ENCODE results near the gene ITGA8.

ITGA8 gene

DNA sequence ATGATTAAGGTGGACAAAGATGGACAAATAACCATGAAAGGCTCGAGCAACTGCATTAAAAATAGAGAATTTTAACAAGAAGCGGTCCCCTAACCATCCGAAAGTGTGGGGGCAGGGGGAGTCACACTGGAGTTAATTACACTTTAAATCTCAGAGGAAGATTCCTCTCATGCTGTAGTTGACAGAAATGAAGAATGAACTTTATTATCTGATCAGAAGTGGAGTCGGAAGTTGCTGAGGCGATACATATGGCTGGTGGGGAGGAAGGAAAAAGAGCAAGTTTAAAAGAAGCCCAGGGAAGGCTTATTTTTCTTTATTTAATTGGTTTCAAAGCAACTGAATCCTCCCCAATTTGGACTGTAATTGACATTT is 246.3 kb downstream of the ITGA8 start:
- Mint-ChIP-seq H3K4me1 (no peaks in the 10 kb centered on the region), H3K36me3 (no peaks in the 10 kb centered on the region), H3K4me3 (no peak overlapping the region), H3K27ac (no peak overlapping the region), H3K27me3 (peaks cover 15% of the 10 kb centered on the region), H3K9me3 (peaks cover 2% of the 10 kb centered on the region)
- no peak for ATAC-seq

DNA sequence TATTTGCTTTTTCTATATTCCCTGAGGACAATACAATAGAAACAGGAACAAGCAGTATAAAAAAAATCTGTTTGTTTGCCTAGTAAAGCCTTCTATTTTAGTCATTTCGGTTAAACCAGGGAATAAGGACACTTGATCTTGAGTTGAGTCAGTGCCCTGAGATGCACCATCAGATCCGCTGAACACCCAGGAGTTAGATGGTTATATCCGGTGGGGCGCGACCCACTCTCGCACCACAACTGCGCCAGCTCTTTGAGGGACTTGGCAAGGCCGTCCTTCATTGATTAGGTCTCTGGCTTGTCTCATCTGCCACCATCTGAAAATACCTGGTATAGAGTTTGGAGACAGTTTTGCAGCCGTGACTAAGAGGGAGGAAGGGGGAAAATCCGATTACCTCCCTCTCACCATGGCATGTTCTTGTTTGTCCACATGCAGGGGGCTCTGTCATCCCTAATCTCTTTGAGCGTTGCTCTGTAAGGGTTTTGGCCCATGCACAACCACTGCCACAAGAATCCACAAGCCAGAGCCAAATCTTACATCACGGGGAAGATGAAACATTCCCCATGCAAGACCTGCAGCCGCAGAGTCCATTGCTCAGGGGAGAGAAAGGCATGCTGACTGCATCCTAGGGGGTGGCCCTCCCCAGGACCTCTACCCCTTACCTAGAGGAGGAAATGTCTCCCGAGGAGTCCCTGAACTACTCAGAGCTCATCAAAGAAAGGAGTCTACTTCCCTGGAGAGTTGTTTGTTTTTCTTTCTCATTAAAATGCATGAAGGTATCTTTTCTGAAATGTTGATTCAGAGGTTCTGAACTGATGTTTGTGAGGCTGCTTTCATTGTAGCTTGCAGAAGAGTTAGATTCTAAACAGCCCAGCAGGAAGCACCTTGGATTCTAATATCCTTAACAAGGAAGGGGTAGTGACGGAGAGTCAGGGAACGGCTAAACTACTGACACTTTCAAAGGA is 247.0 kb downstream of the ITGA8 start:
- no peaks in the 10 kb centered on the region for H3K4me1 Mint-ChIP-seq
- H3K9me3 Mint-ChIP-seq, result peaks cover 2% of the 10 kb centered on the region
- no peak for ATAC-seq
- H3K36me3 Mint-ChIP-seq, result no peaks in the 10 kb centered on the region
- no peak overlapping the region for H3K27ac Mint-ChIP-seq
- H3K4me3 Mint-ChIP-seq, result no peak overlapping the region
- H3K27me3 Mint-ChIP-seq, result peaks cover 15% of the 10 kb centered on the region

DNA sequence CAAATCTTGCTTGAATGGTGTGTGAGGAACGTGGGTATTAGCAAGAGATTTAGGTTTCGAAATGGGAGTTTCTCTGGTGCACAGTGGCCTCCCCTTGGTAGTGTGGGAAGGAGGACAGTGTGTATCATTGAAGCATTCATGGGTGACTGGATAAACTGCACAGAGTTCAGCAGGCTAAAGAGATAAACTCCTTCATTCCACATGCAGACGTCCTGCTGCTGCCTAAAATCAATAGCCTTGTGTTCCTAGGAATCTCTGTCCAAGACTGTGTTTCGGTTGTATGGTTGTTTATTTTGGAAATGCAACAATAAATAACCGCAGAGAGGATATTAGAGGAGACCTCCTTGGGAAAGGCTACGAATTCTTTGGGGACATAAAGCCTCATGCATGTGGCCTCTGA is 247.7 kb downstream of the ITGA8 start:
- peaks cover 15% of the 10 kb centered on the region for H3K27me3 Mint-ChIP-seq
- H3K4me3 Mint-ChIP-seq, result no peak overlapping the region
- ATAC-seq, result no peak
- H3K27ac Mint-ChIP-seq, result no peak overlapping the region
- H3K4me1 Mint-ChIP-seq, result no peaks in the 10 kb centered on the region
- peaks cover 2% of the 10 kb centered on the region for H3K9me3 Mint-ChIP-seq
- H3K36me3 Mint-ChIP-seq, result no peaks in the 10 kb centered on the region

- Mint-ChIP-seq H3K9me3 (no peaks in the 10 kb centered on the region), H3K27me3 (peaks cover 15% of the 10 kb centered on the region), H3K36me3 (no peaks in the 10 kb centered on the region), H3K4me3 (no peak overlapping the region), H3K4me1 (no peaks in the 10 kb centered on the region), H3K27ac (no peak overlapping the region)
- ATAC-seq, result no peak
These were observed 250.6 kb downstream of the ITGA8 start for GRCh38 chr10:15469111-15469510.

GRCh38 chr10:15464381-15464780 is 255.3 kb downstream of the ITGA8 start:
- no peaks in the 10 kb centered on the region for H3K9me3 Mint-ChIP-seq
- H3K4me1 Mint-ChIP-seq, result no peaks in the 10 kb centered on the region
- no peak overlapping the region for H3K4me3 Mint-ChIP-seq
- H3K27me3 Mint-ChIP-seq, result no peaks in the 10 kb centered on the region
- no peak overlapping the region for H3K27ac Mint-ChIP-seq
- no peak for ATAC-seq
- H3K36me3 Mint-ChIP-seq, result no peaks in the 10 kb centered on the region

Data from stimulated activated memory B cell treated with anti-CD40 and anti-IgM and Interleukin-4, amounts not matched to agents 10 μg/mL and 1 μg/mL and 100 μg/mL, for 72 hours (primary cell).